HT1080 (cell line): ENCODE data around the gene LRRC73. TPM values are rescaled to one million over a fixed set of nuclear protein-coding genes. Genes with fewer than 3 reads are reported as not detected.
"Not testable (repeated sequence)": the region's sequence is repeated elsewhere in the genome, so short reads cannot be mapped to it uniquely, and the experiment has no call there.

Source experiments
- DNase-seq: peaks from one replicate; pipeline ENCODE4 v3.0.0-alpha.2; 2015; ENCODE audit warnings: low read depth
- total RNA-seq: library from RNA; depleted of rRNA; stranded (reverse); fragments of >200 nt; shearing (Covaris generic); gene quantifications from 2 replicates; pipeline ENCODE4 v1.2.3, GENCODE V29; 2014

Gene LRRC73
- total RNA-seq, 1 experiment from 2014 or later, result 0.77 TPM

DNA sequence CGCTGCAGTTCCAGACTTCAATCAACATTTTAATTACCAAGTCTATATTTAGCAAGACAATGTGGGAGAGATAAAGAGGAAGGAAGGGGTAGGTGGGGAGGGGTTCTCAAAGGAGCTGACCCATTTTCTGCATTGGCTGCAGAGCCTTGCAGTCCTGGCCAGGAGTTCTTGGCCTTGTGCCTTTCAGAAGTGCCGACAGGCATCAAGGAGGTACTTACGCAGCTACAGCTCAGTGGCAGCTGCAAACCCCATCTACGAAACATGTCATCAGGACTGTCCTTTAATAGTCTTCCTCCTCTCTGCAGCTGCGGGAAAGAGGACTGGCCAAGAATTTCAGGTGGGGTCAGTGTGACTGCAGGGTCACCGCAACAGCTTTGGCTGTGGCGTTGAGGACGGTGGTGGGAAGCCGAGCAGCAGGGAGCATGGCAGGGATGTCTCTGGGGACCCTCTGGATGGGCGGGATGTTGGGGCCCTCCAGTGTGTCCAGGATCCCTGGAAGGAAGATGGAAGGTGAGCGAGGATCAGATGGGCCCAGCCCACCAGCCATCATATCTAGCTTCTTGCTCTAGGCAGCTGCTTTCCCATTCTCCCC lies 1.8 kb upstream of the LRRC73 start:
- no peak for DNase-seq

DNA sequence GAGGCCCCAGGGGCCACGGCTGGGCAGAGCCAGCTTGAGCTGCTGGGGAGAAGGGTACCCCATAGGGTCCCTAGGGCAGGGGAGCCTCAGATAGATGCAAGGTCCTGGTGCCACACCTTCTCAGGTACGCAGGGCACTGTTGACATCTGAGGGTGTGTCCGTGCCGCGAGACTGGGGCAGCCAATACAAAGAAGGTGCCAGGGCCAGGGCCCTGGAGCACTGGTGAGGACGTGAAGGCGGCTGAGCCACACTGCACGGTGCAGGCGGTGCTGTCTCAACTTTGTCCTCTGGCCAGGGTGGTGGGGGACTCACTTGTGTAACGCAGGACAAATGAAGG lies 649 bp upstream of the LRRC73 start:
- no peak for DNase-seq

GRCh38 chr6:43509142-43509983 lies 783 bp downstream of the LRRC73 start:
- DNase-seq, result no peak

- no peak for DNase-seq
These were observed 1.5 kb downstream of the LRRC73 start for GRCh38 chr6:43508481-43509141.

GRCh38 chr6:43506667-43507471 lies 3.3 kb downstream of the LRRC73 start:
- peak; percentile 77 for DNase-seq

- DNase-seq, result no peak
These were observed 4.0 kb downstream of the LRRC73 start for GRCh38 chr6:43506171-43506570.

DNA sequence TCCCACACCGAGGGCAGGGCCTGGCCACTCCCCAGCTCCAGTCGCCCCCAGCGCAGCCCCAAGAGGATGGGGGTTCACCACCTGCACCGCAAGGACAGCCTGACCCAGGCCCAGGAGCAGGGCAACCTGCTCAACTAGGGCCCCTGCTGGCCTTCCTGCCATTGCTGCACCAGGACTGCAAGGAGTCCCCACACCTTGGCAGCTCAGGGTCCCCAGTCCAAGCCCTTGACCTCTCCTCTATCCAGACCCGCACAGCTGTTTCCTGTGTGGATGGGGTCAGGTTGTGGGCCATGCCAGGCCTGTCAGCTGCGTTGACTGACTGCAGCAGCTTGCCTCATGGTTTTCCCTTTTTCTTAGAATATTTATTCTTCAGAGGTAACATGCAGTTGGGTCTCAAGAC lies 4.4 kb downstream of the LRRC73 start:
- DNase-seq, result no peak

GRCh38 chr6:43504756-43505593 lies 5.2 kb downstream of the LRRC73 start:
- DNase-seq, result no peak

DNA sequence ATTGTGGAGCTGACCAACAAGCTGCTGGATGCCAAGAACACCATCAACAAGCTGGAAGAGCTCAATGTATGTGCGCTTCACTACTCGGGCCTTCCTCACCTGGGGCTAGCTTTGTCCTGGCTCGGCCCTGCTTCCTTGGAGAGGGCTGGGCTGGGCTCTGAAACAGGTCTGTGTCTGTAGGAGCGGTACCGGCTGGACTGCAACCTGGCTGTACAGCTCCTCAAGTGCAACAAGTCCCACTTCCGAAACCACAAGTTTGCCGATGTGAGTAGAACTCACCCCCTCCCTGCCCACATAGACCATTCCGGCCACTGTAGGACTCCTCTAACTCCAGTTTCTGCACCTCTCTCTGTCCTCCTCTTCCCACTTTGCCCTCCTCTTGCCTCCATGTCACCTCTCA lies 6.7 kb downstream of the LRRC73 start:
- no peak for DNase-seq

DNA sequence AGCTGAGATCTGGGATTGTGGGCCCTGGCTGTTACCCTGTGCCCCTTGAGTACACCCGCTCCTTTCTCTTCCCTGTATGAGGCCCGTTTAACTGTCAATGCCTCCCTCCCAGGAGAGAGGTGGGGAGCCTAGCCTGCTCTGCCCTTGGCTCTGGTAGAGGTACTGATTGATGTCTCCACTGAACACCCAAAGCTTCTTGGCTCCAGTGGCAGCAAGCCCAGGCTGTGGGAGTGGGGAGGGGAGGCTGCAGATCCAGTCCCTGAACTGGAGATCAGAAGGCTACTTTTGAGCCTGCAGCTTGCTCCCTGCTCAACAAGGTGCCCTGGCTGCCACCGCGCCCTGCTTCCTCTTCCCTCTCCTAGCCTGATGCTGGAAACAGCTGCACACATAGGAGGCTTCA lies 7.5 kb downstream of the LRRC73 start:
- no peak for DNase-seq

- DNase-seq, result no peak
These were observed 9.2 kb downstream of the LRRC73 start for GRCh38 chr6:43500921-43501320.

DNA sequence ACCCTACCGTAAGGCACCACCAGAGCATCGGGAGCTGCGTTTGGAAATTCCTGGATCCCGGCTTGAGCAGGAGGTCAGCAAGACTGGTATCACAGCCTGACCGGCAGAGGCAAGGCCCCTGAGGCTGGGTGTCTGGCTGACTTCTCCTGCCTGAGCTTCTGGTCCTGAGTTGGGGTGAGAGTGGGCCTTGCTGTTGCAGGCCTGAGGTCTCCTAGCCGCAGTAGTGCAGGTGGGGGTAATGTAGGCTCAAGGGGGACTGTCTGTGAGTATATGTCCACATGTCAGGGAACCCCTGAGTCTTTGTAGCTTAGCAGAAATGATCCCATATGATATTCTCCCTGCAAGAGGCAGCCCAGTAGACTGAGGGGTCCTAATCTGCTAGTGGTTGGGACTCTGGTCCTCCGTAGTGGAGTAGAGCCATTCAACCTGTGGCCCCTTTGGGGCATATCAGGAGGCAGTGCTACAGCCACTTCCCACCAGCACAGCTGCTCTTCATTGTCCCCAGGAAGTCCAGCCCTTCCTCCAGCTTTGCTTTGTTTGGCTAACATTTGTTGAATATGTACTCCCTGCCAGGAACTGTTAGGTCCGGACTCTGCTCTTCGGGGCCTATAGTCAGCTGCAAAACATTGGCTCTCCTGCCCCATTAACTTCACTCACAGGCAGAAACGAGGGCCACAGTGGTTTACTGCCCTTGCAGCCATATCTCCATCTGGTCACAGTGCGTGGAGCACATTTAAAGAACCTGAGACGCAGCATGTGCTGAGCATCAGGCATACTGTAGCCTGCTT lies 10.9 kb downstream of the LRRC73 start:
- no peak for DNase-seq

DNA sequence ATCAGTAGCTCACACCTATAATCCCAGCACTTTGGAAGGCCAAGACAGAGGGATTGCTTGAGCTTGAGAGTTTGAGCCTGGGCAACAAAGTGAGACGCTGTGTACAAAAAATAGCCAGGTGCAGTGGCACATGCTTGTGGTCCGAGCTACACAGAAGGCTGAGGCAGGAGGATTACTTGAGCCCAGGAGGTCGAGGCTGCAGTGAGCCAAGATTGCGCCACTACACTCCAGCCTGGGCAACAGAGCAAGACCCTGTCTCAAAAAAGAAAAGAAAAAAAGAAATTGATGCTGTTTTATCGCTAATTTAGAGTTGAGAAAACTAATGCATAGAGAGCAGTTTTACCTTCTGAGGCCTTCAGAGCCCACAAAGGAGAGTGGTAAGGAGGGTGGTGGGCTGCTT lies 11.9 kb downstream of the LRRC73 start:
- not testable (repeated sequence) for DNase-seq

GRCh38 chr6:43497689-43498088 lies 12.5 kb downstream of the LRRC73 start:
- no peak for DNase-seq

GRCh38 chr6:43497129-43497396 lies 13.1 kb downstream of the LRRC73 start:
- DNase-seq, result no peak

DNA sequence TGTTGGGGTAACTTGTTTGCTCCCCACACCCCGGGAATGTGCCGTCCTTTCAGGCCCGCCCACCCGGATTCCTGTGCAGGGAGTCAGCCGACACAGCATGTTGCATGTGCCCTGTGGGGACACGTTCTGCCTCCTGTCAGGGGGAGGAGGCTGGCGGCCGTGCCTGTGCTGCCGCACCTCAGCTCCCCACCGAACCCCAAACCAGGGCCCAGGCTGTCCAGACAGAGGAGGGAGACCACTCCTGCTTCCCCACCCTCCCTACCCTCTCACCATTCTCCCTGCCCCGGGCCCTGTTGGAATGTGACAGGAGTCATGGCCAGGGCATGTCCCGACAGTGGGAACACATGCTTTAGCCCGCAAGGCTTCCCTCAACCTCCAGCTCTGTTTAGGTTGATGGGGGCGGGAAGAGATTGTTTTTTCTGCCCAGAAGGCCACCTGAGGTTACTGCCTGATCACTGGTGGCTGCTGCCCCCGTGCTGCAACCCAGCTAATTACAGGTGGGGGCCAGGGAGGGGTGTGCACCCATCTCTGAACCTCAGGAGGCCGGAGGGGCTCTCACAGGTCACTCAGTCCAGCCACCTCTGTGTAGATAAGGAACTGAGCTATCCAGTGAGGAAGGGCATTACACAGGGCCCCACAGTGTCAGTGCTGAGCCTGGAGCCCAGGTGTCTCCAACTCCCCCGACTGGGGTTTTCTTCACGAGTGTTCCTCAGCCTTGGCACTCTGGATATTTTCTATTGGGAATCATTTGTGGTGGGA lies 13.6 kb downstream of the LRRC73 start:
- peak; percentile 50 for DNase-seq

GRCh38 chr6:43495409-43495941 lies 14.7 kb downstream of the LRRC73 start:
- DNase-seq, result peak; percentile 34

DNA sequence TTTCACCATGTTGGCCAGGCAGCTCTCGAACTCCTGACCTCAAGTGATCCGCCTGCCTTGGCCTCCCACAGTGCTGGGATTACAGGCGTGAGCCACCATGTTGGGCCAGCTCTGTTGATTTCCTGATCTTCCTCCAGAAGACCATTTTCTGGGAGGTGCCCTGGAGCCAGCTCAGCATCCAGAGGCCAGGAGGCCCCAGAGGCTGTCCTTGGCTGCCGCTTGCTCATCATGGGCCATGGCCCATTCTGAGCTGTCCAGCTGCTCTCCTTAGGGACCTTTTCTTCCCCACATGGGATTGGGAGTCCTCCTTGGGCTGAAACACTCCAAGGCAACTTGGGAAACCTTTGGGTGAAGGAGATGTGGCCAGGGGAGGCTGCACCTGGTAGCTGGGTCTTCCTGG lies 15.4 kb downstream of the LRRC73 start:
- DNase-seq, result no peak

GRCh38 chr6:43494321-43494720 lies 15.8 kb downstream of the LRRC73 start:
- DNase-seq, result no peak
